Loucy (cell line): ENCODE results near the gene RSRC1.

ENCODE experiments used
- EZH2phosphoT487 ChIP-seq: fragments of 200-600 bp; IDR thresholded peaks from 2 replicates; pipeline ENCODE4 v1.6.1; 2018; ENCODE audit warnings: antibody characterized with exemption, mild to moderate bottlenecking, moderate library complexity, borderline replicate concordance
- TF ChIP-seq, protein P1 (sequence below): fragments of 200-600 bp; sonication (generic); conservative IDR thresholded peaks from 2 replicates; pipeline ENCODE4 v1.5.1; 2014; ENCODE audit warnings: mild to moderate bottlenecking, antibody characterized with exemption, low read length

DNA sequence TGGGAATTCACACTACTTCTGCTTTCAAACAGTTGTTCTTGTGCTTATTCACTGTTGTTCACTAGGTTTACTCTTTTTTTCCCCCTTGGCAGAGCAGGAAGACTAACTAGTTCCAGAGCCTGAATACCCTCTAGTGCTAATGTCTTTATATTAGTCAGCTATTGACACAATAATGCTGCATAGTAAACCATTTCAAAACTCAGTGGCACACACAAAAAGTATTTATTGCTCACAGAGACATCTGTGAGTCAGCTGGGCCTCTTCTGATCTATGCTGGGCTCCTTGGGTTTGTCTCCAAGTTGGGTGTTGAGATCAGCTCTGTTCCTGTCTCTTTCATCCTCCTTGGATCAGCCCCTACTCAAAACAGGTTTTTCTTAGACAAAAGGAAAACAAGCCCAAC lies 51.1 kb downstream of the RSRC1 start:
- TF ChIP-seq, protein P1, sequence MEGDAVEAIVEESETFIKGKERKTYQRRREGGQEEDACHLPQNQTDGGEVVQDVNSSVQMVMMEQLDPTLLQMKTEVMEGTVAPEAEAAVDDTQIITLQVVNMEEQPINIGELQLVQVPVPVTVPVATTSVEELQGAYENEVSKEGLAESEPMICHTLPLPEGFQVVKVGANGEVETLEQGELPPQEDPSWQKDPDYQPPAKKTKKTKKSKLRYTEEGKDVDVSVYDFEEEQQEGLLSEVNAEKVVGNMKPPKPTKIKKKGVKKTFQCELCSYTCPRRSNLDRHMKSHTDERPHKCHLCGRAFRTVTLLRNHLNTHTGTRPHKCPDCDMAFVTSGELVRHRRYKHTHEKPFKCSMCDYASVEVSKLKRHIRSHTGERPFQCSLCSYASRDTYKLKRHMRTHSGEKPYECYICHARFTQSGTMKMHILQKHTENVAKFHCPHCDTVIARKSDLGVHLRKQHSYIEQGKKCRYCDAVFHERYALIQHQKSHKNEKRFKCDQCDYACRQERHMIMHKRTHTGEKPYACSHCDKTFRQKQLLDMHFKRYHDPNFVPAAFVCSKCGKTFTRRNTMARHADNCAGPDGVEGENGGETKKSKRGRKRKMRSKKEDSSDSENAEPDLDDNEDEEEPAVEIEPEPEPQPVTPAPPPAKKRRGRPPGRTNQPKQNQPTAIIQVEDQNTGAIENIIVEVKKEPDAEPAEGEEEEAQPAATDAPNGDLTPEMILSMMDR, result no peak
- TF ChIP-seq EZH2phosphoT487, result no peak
